Measurements from ENCODE around the gene ALS2CL. TPM values are rescaled to one million over a fixed set of nuclear protein-coding genes. Genes with fewer than 3 reads are reported as not detected.

Gene ALS2CL
- total RNA-seq, 1 donor from 2014 or later = 6.2 TPM

- peak; percentile 5 to 31 for DNase-seq (ENCODE audit: low spot score in 2 of 2, unreplicated experiment in 2 of 2)
- no peak for TF ChIP-seq CTCF (IDR thresholded peaks at IDR 0.05; ENCODE audit: unreplicated experiment)
- Mint-ChIP-seq H3K36me3 (no peaks in the 10 kb centered on the region), H3K9me3 (no peaks in the 10 kb centered on the region), H3K4me1 (peaks cover 5% of the 10 kb centered on the region), H3K4me3 (no peak overlapping the region), H3K27ac (no peak overlapping the region), H3K27me3 (ENCODE audit: low read depth) (no peaks in the 10 kb centered on the region)
These were observed 24.9 kb downstream of the ALS2CL start for GRCh38 chr3:46668591-46668990.

GRCh38 chr3:46668116-46668515 lies 25.4 kb downstream of the ALS2CL start:
- H3K27ac Mint-ChIP-seq = no peak overlapping the region
- peak; percentile 15 to 26 for DNase-seq (ENCODE audit: low spot score in 2 of 2, unreplicated experiment in 2 of 2)

GRCh38 chr3:46667657-46668056 lies 25.8 kb downstream of the ALS2CL start:
- DNase-seq (ENCODE audit: low spot score in 2 of 2, unreplicated experiment in 2 of 2) = peak in 1 of 2 experiments; percentile 27
- Mint-ChIP-seq H3K27me3 (ENCODE audit: low read depth) (no peaks in the 10 kb centered on the region), H3K36me3 (no peaks in the 10 kb centered on the region), H3K4me3 (no peak overlapping the region), H3K27ac (no peak overlapping the region), H3K9me3 (no peaks in the 10 kb centered on the region), H3K4me1 (peaks cover 14% of the 10 kb centered on the region)
- TF ChIP-seq CTCF (IDR thresholded peaks at IDR 0.05; ENCODE audit: unreplicated experiment) = no peak

More at GRCh38 chr3:46668116-46668515, 25.4 kb downstream of the ALS2CL start:
- peaks cover 10% of the 10 kb centered on the region for H3K4me1 Mint-ChIP-seq
- H3K36me3 Mint-ChIP-seq = no peaks in the 10 kb centered on the region
- no peak overlapping the region for H3K4me3 Mint-ChIP-seq
- no peaks in the 10 kb centered on the region for H3K27me3 Mint-ChIP-seq (ENCODE audit: low read depth)
- H3K9me3 Mint-ChIP-seq = no peaks in the 10 kb centered on the region
- no peak for TF ChIP-seq CTCF (IDR thresholded peaks at IDR 0.05; ENCODE audit: unreplicated experiment)

GRCh38 chr3:46667061-46667621 lies 26.3 kb downstream of the ALS2CL start:
- Mint-ChIP-seq H3K4me3 (no peak overlapping the region), H3K36me3 (no peaks in the 10 kb centered on the region), H3K4me1 (peaks cover 19% of the 10 kb centered on the region), H3K27me3 (ENCODE audit: low read depth) (no peaks in the 10 kb centered on the region), H3K9me3 (no peaks in the 10 kb centered on the region), H3K27ac (no peak overlapping the region)
- DNase-seq (ENCODE audit: low spot score in 2 of 2, unreplicated experiment in 2 of 2) = peak in 1 of 2 experiments; percentile 36
- no peak for TF ChIP-seq CTCF (IDR thresholded peaks at IDR 0.05; ENCODE audit: unreplicated experiment)

- no peak for DNase-seq (ENCODE audit: low spot score in 2 of 2, unreplicated experiment in 2 of 2)
- no peaks in the 10 kb centered on the region for H3K36me3 Mint-ChIP-seq
- no peak for TF ChIP-seq CTCF (IDR thresholded peaks at IDR 0.05; ENCODE audit: unreplicated experiment)
- peaks cover 24% of the 10 kb centered on the region for H3K4me1 Mint-ChIP-seq
- H3K27ac Mint-ChIP-seq = no peak overlapping the region
- H3K4me3 Mint-ChIP-seq = no peak overlapping the region
- no peaks in the 10 kb centered on the region for H3K27me3 Mint-ChIP-seq (ENCODE audit: low read depth)
- H3K9me3 Mint-ChIP-seq = no peaks in the 10 kb centered on the region
These were observed 27.0 kb downstream of the ALS2CL start for GRCh38 chr3:46666453-46666845.

Data from mesothelial cell of epicardium (in vitro differentiated cells).